Natural killer cell (primary cell): ENCODE measurements around the gene KLK2. TPM values are rescaled to one million over a fixed set of nuclear protein-coding genes. Genes with fewer than 3 reads are reported as not detected.
A peak's percentile ranks its signal among the peaks of the same experiment; 100 is the strongest.

Experiments used
- ATAC-seq, 3 donors: fragments of 150-1000 bp in 2 of 3; fragments of 200-7000 bp in 1 of 3; cut with Tn5 transposase; 1 replicate in 1 of 3; 2 replicates in 2 of 3; pipeline ENCODE4 v1.10.0; 2021; ENCODE audit warnings: mild to moderate bottlenecking in 2 of 3, moderate library complexity in 2 of 3
- DNase-seq, 2 donors: peaks; one replicate each; pipeline versions ENCODE4 v3.0.0 to v3.0.0-alpha.2; 2013 to 2021; ENCODE audit warnings: mixed read lengths in 1 of 2
- H3K27ac ChIP-seq: one replicate; pipeline ENCODE4 v1.5.1; 2013; ENCODE audit warnings: mild to moderate bottlenecking, low read length
- H3K27me3 ChIP-seq: one replicate; pipeline ENCODE4 v1.6.1; 2013; ENCODE audit warnings: low read length; ENCODE audit not compliant: control insufficient read depth, insufficient read depth
- H3K36me3 ChIP-seq: one replicate; pipeline ENCODE4 v1.6.1; 2013; ENCODE audit warnings: low read length; ENCODE audit not compliant: control insufficient read depth, insufficient read depth
- H3K4me1 ChIP-seq: one replicate; pipeline ENCODE4 v1.6.1; 2013; ENCODE audit warnings: low read length; ENCODE audit not compliant: control insufficient read depth, insufficient read depth
- H3K4me3 ChIP-seq: one replicate; pipeline ENCODE4 v1.5.1; 2013; ENCODE audit warnings: low read length
- H3K9me3 ChIP-seq: one replicate; pipeline ENCODE4 v1.6.1; 2013; ENCODE audit warnings: low read length; ENCODE audit not compliant: control insufficient read depth, insufficient read depth
- H3K27ac Mint-ChIP-seq, 2 donors: one replicate each; pipeline ENCODE4 v1.8.0; 2022; ENCODE audit warnings: mild to moderate bottlenecking in 2 of 2, mixed read lengths in 2 of 2, moderate library complexity in 1 of 2
- H3K27me3 Mint-ChIP-seq, 2 donors: one replicate each; pipeline ENCODE4 v1.8.0; 2022; ENCODE audit warnings: low read depth in 2 of 2, mixed read lengths in 2 of 2
- H3K36me3 Mint-ChIP-seq: one replicate; pipeline ENCODE4 v1.8.0; 2022; ENCODE audit warnings: mixed read lengths
- H3K4me1 Mint-ChIP-seq, 2 donors: one replicate each; pipeline ENCODE4 v1.8.0; 2022; ENCODE audit warnings: mixed read lengths in 2 of 2
- H3K4me3 Mint-ChIP-seq: one replicate; pipeline ENCODE4 v1.8.0; 2022; ENCODE audit warnings: mild to moderate bottlenecking, moderate library complexity, mixed read lengths
- H3K9me3 Mint-ChIP-seq, 2 donors: one replicate each; pipeline ENCODE4 v1.8.0; 2022; ENCODE audit warnings: mixed read lengths in 2 of 2
- CTCF ChIP-seq: fragments of 200-600 bp; IDR thresholded peaks from one replicate; pipeline ENCODE4 v1.8.0; 2022; ENCODE audit warnings: antibody characterized with exemption
- WGBS: methylation state at CpG from one replicate; pipeline ENCODE4 v1.1.7; 2013; ENCODE audit warnings: missing lambda C conversion rate; ENCODE audit not compliant: insufficient coverage; 5-methylcytosine and 5-hydroxymethylcytosine counted together
- intact Hi-C: fragments of 100-400 bp; cut with micrococcal nuclease; formaldehyde crosslinking; loops from one replicate; pipeline ENCODE4 v1.14.2; 2022
- total RNA-seq, 4 donors: library from RNA; stranded (reverse); fragments of 120-200 nt in 1 of 4; gene quantifications; one replicate each; pipeline versions ENCODE4 v1.2.3 to v1.2.4, GENCODE V29; 2013 to 2022

KLK2 gene
- total RNA-seq, 3 donors from 2014 or later (not counting 1 experiment from before 2014, with no cell fraction given) = not detected

GRCh38 chr19:50897191-50897607, 24.0 kb downstream of the KLK2 start:
- TF ChIP-seq CTCF = no peak
- Histone ChIP-seq H3K27me3 (no peaks in the 10 kb centered on the region), H3K27ac (peak overlapping the region; percentile 68), H3K9me3 (peaks cover 8% of the 10 kb centered on the region), H3K4me3 (no peak overlapping the region), H3K4me1 (peaks cover 3% of the 10 kb centered on the region), H3K36me3 (no peaks in the 10 kb centered on the region)
- no CpG with 5 or more reads among the region's 3 CpGs for WGBS
- no peak for ATAC-seq
- no peaks in the 10 kb centered on the region for H3K36me3 Mint-ChIP-seq
- no peak for DNase-seq
- no peaks in the 10 kb centered on the region for H3K4me1 Mint-ChIP-seq
- no peak overlapping the region for H3K4me3 Mint-ChIP-seq
- intact Hi-C loops = no loop called here
- H3K27me3 Mint-ChIP-seq = peaks cover 4 to 5% of the 10 kb centered on the region in 2 donors
- no peak overlapping the region for H3K27ac Mint-ChIP-seq
- H3K9me3 Mint-ChIP-seq = no peaks in the 10 kb centered on the region

GRCh38 chr19:50897612-50898011, 24.4 kb downstream of the KLK2 start:
- H3K27ac ChIP-seq = peak overlapping the region; percentile 68
- H3K4me3 Mint-ChIP-seq = no peak overlapping the region
- ATAC-seq (no peak), DNase-seq (no peak)
- no peaks in the 10 kb centered on the region for H3K9me3 Mint-ChIP-seq
- no peaks in the 10 kb centered on the region for H3K27me3 ChIP-seq
- H3K4me1 ChIP-seq = peaks cover 3% of the 10 kb centered on the region
- H3K36me3 ChIP-seq = no peaks in the 10 kb centered on the region
- intact Hi-C loops = no loop called here
- WGBS = 87% methylated on average over 3 of the region's 3 CpGs
- peaks cover 8% of the 10 kb centered on the region for H3K9me3 ChIP-seq
- no peaks in the 10 kb centered on the region for H3K4me1 Mint-ChIP-seq
- no peak for TF ChIP-seq CTCF
- H3K27ac Mint-ChIP-seq = no peak overlapping the region
- no peaks in the 10 kb centered on the region for H3K36me3 Mint-ChIP-seq
- no peak overlapping the region for H3K4me3 ChIP-seq
- H3K27me3 Mint-ChIP-seq = peaks cover 0 to 2% of the 10 kb centered on the region in 2 donors

GRCh38 chr19:50898018-50898417, 24.8 kb downstream of the KLK2 start:
- no peaks in the 10 kb centered on the region for H3K4me1 Mint-ChIP-seq
- H3K9me3 ChIP-seq = peaks cover 8% of the 10 kb centered on the region
- H3K4me3 ChIP-seq = no peak overlapping the region
- no peaks in the 10 kb centered on the region for H3K36me3 ChIP-seq
- H3K27ac Mint-ChIP-seq = no peak overlapping the region
- H3K4me3 Mint-ChIP-seq = no peak overlapping the region
- no peaks in the 10 kb centered on the region for H3K36me3 Mint-ChIP-seq
- peaks cover 0 to 2% of the 10 kb centered on the region in 2 donors for H3K27me3 Mint-ChIP-seq
- intact Hi-C loops = no loop called here
- no peak for DNase-seq
- no peaks in the 10 kb centered on the region for H3K27me3 ChIP-seq
- ATAC-seq = no peak
- peaks cover 3% of the 10 kb centered on the region for H3K4me1 ChIP-seq
- H3K9me3 Mint-ChIP-seq = no peaks in the 10 kb centered on the region
- 67% methylated on average over 4 of the region's 4 CpGs for WGBS
- H3K27ac ChIP-seq = no peak overlapping the region
- no peak for TF ChIP-seq CTCF

GRCh38 chr19:50899569-50899968, 26.3 kb downstream of the KLK2 start:
- Mint-ChIP-seq H3K9me3 (no peaks in the 10 kb centered on the region), H3K27ac (no peak overlapping the region), H3K4me1 (no peaks in the 10 kb centered on the region), H3K27me3 (peaks cover 0 to 4% of the 10 kb centered on the region in 2 donors), H3K36me3 (no peaks in the 10 kb centered on the region), H3K4me3 (no peak overlapping the region)
- ATAC-seq (no peak), DNase-seq (no peak)
- Histone ChIP-seq H3K4me3 (no peak overlapping the region), H3K27me3 (no peaks in the 10 kb centered on the region), H3K36me3 (no peaks in the 10 kb centered on the region), H3K9me3 (peaks cover 5% of the 10 kb centered on the region), H3K27ac (no peak overlapping the region), H3K4me1 (peaks cover 3% of the 10 kb centered on the region)
- no peak for TF ChIP-seq CTCF
- intact Hi-C loops = no loop called here
- 91% methylated on average over 3 of the region's 3 CpGs for WGBS
